AG04450 (cell line): ENCODE measurements around the gene ZNF536. TPM values are rescaled to one million over a fixed set of nuclear protein-coding genes. Genes with fewer than 3 reads are reported as not detected.

Source experiments
- CTCF ChIA-PET: fragments of 300-600, 350-600 bp; formaldehyde crosslinking; extraction: SDS; loops from one replicate; lab custom pipeline; 2022; ENCODE audit warnings: antibody characterized with exemption, inconsistent platforms; lab: Charles Lee
- POLR2A ChIA-PET: fragments of 350-600 bp; formaldehyde crosslinking; extraction: SDS; loops from one replicate; lab custom pipeline; 2021; ENCODE audit warnings: antibody characterized with exemption, inconsistent platforms; lab: Yijun Ruan, JAX
- DNase-seq: peaks from one replicate; pipeline ENCODE4 v3.0.0-alpha.2; 2011; ENCODE audit warnings: low read depth, low spot score
- H3K27ac ChIP-seq: one replicate; pipeline ENCODE4 v1.5.1; 2012; ENCODE audit warnings: low read depth, low read length, control low read depth
- H3K27me3 ChIP-seq: one replicate; pipeline ENCODE4 v1.6.0; 2012; ENCODE audit warnings: low read length; ENCODE audit not compliant: control insufficient read depth, insufficient read depth
- H3K4me3 ChIP-seq: 2 replicates; pipeline ENCODE4 v1.5.1; 2011; ENCODE audit warnings: mild to moderate bottlenecking, low read depth, low read length, control low read depth
- H3K9me3 ChIP-seq: 2 replicates; pipeline ENCODE4 v1.5.1; 2012; ENCODE audit warnings: low read length; ENCODE audit not compliant: control insufficient read depth, insufficient read depth
- polyA plus RNA-seq: library from polyadenylated mRNA; depleted of rRNA; stranded (reverse); fragments of >200 nt; gene quantifications from 2 replicates; pipeline ENCODE4 v1.2.3, GENCODE V29; 2011
- TF ChIP-seq, protein P1 (sequence below): IDR thresholded peaks from 2 replicates; pipeline ENCODE4 v1.5.1; 2011; ENCODE audit warnings: low read depth, low read length, control low read depth, inconsistent platforms

ZNF536 gene
- polyA plus RNA-seq, 1 experiment = not detected

DNA sequence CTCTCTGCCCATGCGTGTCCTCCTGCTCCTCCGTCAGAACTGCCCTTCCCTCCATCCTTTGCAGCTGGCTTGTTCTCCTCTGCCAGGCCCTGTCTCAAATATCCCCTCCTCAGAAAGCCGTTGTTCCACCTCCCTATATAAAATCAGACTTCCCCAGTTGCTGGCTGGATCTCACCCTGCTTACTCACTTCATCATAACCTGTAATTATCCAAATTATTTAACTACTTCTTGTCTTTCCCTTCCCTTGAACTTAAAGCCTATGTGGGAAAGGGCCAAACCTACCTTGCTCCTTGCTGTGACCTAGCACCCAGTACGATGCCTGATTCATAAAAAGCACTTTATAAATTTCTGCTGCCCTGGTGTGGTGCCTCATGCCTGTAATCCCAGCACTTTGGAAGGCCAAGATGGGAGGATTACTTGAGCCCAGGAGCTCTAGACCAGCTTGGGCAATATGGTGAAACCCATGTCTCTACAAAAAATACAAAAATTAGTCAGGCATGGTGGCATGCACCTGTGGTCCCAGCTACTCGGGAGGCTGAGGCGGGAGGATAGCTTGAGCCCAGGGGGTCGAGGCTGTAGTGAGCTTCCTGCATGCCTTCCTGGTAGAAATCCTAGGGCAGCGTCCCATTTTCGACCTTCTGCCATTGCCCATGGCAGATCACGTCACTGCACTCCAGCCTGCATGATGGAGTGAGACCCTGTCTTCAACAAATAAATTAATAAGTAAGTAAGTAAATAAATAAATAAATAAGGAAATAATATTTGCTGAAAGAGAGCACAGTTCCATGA is 39.5 kb upstream of the ZNF536 start:
- ChIA-PET POLR2A (no interaction called here), CTCF (no interaction called here)
- Histone ChIP-seq H3K27ac (no peak overlapping the region), H3K9me3 (peaks cover 61% of the 10 kb centered on the region), H3K27me3 (no peaks in the 10 kb centered on the region), H3K4me3 (no peak overlapping the region)
- TF ChIP-seq, protein P1, sequence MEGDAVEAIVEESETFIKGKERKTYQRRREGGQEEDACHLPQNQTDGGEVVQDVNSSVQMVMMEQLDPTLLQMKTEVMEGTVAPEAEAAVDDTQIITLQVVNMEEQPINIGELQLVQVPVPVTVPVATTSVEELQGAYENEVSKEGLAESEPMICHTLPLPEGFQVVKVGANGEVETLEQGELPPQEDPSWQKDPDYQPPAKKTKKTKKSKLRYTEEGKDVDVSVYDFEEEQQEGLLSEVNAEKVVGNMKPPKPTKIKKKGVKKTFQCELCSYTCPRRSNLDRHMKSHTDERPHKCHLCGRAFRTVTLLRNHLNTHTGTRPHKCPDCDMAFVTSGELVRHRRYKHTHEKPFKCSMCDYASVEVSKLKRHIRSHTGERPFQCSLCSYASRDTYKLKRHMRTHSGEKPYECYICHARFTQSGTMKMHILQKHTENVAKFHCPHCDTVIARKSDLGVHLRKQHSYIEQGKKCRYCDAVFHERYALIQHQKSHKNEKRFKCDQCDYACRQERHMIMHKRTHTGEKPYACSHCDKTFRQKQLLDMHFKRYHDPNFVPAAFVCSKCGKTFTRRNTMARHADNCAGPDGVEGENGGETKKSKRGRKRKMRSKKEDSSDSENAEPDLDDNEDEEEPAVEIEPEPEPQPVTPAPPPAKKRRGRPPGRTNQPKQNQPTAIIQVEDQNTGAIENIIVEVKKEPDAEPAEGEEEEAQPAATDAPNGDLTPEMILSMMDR = no peak
- no peak for DNase-seq

GRCh38 chr19:30333291-30334065 is 38.7 kb upstream of the ZNF536 start:
- ChIA-PET POLR2A (no interaction called here), CTCF (no interaction called here)
- Histone ChIP-seq H3K27me3 (no peaks in the 10 kb centered on the region), H3K9me3 (peaks cover 56% of the 10 kb centered on the region), H3K4me3 (no peak overlapping the region), H3K27ac (no peak overlapping the region)
- TF ChIP-seq, protein P1 = no peak
- DNase-seq = no peak

GRCh38 chr19:30334841-30335240 is 37.3 kb upstream of the ZNF536 start:
- H3K27me3 ChIP-seq = no peaks in the 10 kb centered on the region
- H3K9me3 ChIP-seq = peaks cover 70% of the 10 kb centered on the region
- ChIA-PET POLR2A (no interaction called here), CTCF (no interaction called here)
- no peak for DNase-seq
- TF ChIP-seq, protein P1 = no peak
- no peak overlapping the region for H3K27ac ChIP-seq
- no peak overlapping the region for H3K4me3 ChIP-seq

DNA sequence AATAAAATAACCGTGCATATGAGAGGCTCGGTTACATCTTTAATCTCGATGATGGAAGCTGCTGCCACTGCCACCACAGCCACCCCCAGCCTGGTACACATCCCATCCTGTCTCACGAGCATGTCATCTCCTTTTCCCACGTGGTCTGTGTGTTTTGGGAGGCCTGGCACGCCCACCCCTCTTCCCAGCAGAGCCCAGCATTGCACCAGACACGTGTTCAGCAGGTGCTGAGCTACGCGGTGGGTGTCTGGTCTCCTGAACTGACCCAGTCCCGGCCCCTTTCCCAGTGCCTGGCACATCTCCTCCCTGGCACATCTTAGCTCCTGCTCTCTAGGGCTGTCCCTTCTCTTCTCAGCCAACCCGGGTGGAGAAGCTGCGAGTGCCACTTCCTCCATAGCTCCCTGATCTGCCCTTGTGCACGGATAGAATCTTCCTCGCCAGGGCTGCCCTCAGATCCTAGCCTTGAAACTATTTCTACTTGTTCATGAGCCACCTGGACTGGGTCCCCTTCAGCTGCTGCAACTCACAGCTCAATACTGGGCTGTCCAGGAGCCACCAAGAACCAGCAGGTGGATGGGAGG is 36.8 kb upstream of the ZNF536 start:
- POLR2A ChIA-PET = no interaction called here
- CTCF ChIA-PET = no interaction called here
- no peak for DNase-seq

More for the DNA sequence above, 36.8 kb upstream of the ZNF536 start:
- H3K27ac ChIP-seq = no peak overlapping the region
- TF ChIP-seq, protein P1 = no peak
- H3K4me3 ChIP-seq = no peak overlapping the region
- H3K27me3 ChIP-seq = no peaks in the 10 kb centered on the region
- peaks cover 72% of the 10 kb centered on the region for H3K9me3 ChIP-seq
